ENCODE data around the gene ARHGEF11.

ARHGEF11 gene

DNA sequence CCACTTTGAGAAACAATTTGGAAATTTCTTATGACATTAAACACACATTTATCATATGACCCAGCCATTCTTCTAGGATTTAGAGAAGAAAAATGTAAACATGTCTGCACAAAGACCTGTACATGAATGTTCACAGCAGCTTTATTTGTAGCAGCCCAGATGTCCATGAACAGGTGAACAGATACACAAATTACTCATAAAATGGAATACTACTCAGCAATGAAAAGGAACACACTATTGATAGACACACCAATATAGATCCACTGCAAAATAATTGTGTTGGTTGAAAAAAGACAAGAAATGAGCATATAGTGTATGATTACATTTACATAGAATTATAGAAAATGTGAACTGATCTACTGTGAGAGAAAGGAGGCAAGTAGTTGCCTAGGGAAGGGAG is 26.1 kb downstream of the ARHGEF11 start:
- Histone ChIP-seq H4K20me1 (peaks cover 0 to 43% (median 7%) of the 10 kb centered on the region in 11 experiments; a peak in 9 of 22 replicates), H3K9me3 (replicated peaks in 1 of 11) (peaks cover 63 to 75% (median 69%) of the 10 kb centered on the region in 11 experiments), H3K4me3 (no peak overlapping the region), H3K4me1 (0 out of 20 replicates have a peak, but pooled peaks cover 0 to 5% (median 0%) of the 10 kb centered on the region in 10 experiments), H3K9ac (no peak overlapping the region), H3K27ac (no peak overlapping the region), H3K27me3 (no peaks in the 10 kb centered on the region), H3K4me2 (no peak overlapping the region), H3K36me3 (peaks cover 26 to 80% (median 49%) of the 10 kb centered on the region in 11 experiments)
- TF ChIP-seq Cebpa-rat (IDR thresholded peaks at IDR 0.05), result no peak

- peaks cover 0 to 16% (median 4%) of the 10 kb centered on the region in 11 experiments; a peak in 10 of 22 replicates for H3K9me3 ChIP-seq (replicated peaks in 1 of 11)
- H4K20me1 ChIP-seq, result peaks cover 0 to 99% (median 43%) of the 10 kb centered on the region in 11 experiments; a peak in 15 of 22 replicates
- TF ChIP-seq Cebpa-rat (IDR thresholded peaks at IDR 0.05), result no peak
Measured at GRCh38 chr1:157011845-157012244, 33.7 kb downstream of the ARHGEF11 start.

GRCh38 chr1:157008502-157008901 is 37.0 kb downstream of the ARHGEF11 start:
- no peaks in the 10 kb centered on the region for H3K27me3 ChIP-seq
- no peak overlapping the region for H3K9ac ChIP-seq
- no peak overlapping the region for H3K27ac ChIP-seq
- peaks cover 0 to 15% (median 4%) of the 10 kb centered on the region in 11 experiments; a peak in 9 of 22 replicates for H3K9me3 ChIP-seq (replicated peaks in 1 of 11)
- peaks cover 6 to 33% (median 10%) of the 10 kb centered on the region in 10 experiments; a peak in 16 of 20 replicates for H3K4me1 ChIP-seq
- H4K20me1 ChIP-seq, result peaks cover 6 to 99% (median 51%) of the 10 kb centered on the region in 11 experiments; a peak in 17 of 22 replicates
- no peak overlapping the region for H3K4me3 ChIP-seq
- peaks cover 0 to 4% (median 0%) of the 10 kb centered on the region in 11 experiments; a peak in 2 of 22 replicates for H3K36me3 ChIP-seq
- no peak for TF ChIP-seq Cebpa-rat (IDR thresholded peaks at IDR 0.05)
- 0 out of 22 replicates have a peak overlapping the region, but pooled peaks of 1 of the 11 experiments have one; percentile 5 for H3K4me2 ChIP-seq

More at GRCh38 chr1:157011845-157012244, 33.7 kb downstream of the ARHGEF11 start:
- peaks cover 0 to 15% (median 3%) of the 10 kb centered on the region in 11 experiments; a peak in 4 of 22 replicates for H3K36me3 ChIP-seq
- H3K4me1 ChIP-seq, result peaks cover 0 to 15% (median 0%) of the 10 kb centered on the region in 10 experiments; a peak in 4 of 20 replicates
- no peak overlapping the region for H3K9ac ChIP-seq
- H3K4me3 ChIP-seq, result no peak overlapping the region
- H3K4me2 ChIP-seq, result no peak overlapping the region
- no peak overlapping the region for H3K27ac ChIP-seq
- H3K27me3 ChIP-seq, result no peaks in the 10 kb centered on the region

GRCh38 chr1:157007306-157007705 is 38.2 kb downstream of the ARHGEF11 start:
- peak overlapping the region in 2 of 11 experiments; percentile 30 to 46; a peak in 4 of 22 replicates for H3K4me2 ChIP-seq
- no peak overlapping the region for H3K27ac ChIP-seq
- no peak for TF ChIP-seq Cebpa-rat (IDR thresholded peaks at IDR 0.05)
- H3K4me1 ChIP-seq, result peaks cover 6 to 33% (median 10%) of the 10 kb centered on the region in 10 experiments; a peak in 16 of 20 replicates
- H3K4me3 ChIP-seq, result no peak overlapping the region
- H3K9ac ChIP-seq, result no peak overlapping the region
- H3K27me3 ChIP-seq, result no peaks in the 10 kb centered on the region
- H3K36me3 ChIP-seq, result peaks cover 0 to 4% (median 0%) of the 10 kb centered on the region in 11 experiments; a peak in 2 of 22 replicates
- H4K20me1 ChIP-seq, result peaks cover 6 to 99% (median 55%) of the 10 kb centered on the region in 11 experiments; a peak in 18 of 22 replicates
- H3K9me3 ChIP-seq (replicated peaks in 1 of 11), result peaks cover 0 to 15% (median 4%) of the 10 kb centered on the region in 11 experiments; a peak in 9 of 22 replicates

GRCh38 chr1:157006676-157007075 is 38.9 kb downstream of the ARHGEF11 start:
- Histone ChIP-seq H3K4me3 (no peak overlapping the region), H3K9me3 (replicated peaks in 1 of 11) (peaks cover 0 to 10% (median 0%) of the 10 kb centered on the region in 11 experiments; a peak in 9 of 22 replicates), H3K4me2 (peak overlapping the region in 2 of 11 experiments; percentile 30 to 46; a peak in 3 of 22 replicates), H4K20me1 (peaks cover 6 to 99% (median 57%) of the 10 kb centered on the region in 11 experiments; a peak in 18 of 22 replicates), H3K4me1 (peaks cover 6 to 33% (median 10%) of the 10 kb centered on the region in 10 experiments; a peak in 16 of 20 replicates), H3K27ac (no peak overlapping the region), H3K9ac (no peak overlapping the region), H3K27me3 (no peaks in the 10 kb centered on the region), H3K36me3 (peaks cover 0 to 4% (median 0%) of the 10 kb centered on the region in 11 experiments; a peak in 1 of 22 replicates)
- TF ChIP-seq Cebpa-rat (IDR thresholded peaks at IDR 0.05), result no peak

- Histone ChIP-seq H3K4me3 (no peak overlapping the region), H3K9ac (no peak overlapping the region), H3K27me3 (no peaks in the 10 kb centered on the region), H3K4me1 (peaks cover 6 to 33% (median 10%) of the 10 kb centered on the region in 10 experiments; a peak in 16 of 20 replicates), H3K27ac (no peak overlapping the region), H3K4me2 (no peak overlapping the region), H4K20me1 (peaks cover 6 to 99% (median 64%) of the 10 kb centered on the region in 11 experiments; a peak in 19 of 22 replicates), H3K9me3 (replicated peaks in 1 of 11) (peaks cover 0 to 4% (median 0%) of the 10 kb centered on the region in 11 experiments; a peak in 3 of 22 replicates), H3K36me3 (peaks cover 0 to 4% (median 0%) of the 10 kb centered on the region in 11 experiments; a peak in 2 of 22 replicates)
- TF ChIP-seq Cebpa-rat (IDR thresholded peaks at IDR 0.05), result no peak
Measured at GRCh38 chr1:157005965-157006364, 39.6 kb downstream of the ARHGEF11 start.

- Histone ChIP-seq H3K27ac (no peak overlapping the region), H3K9me3 (replicated peaks in 1 of 11) (no peaks in the 10 kb centered on the region), H3K4me1 (peaks cover 7 to 33% (median 10%) of the 10 kb centered on the region in 10 experiments; a peak in 17 of 20 replicates), H3K9ac (no peak overlapping the region), H3K4me2 (peak overlapping the region; percentile 1 to 63 (median 29); a peak in 19 of 22 replicates), H3K36me3 (peaks cover 0 to 11% (median 5%) of the 10 kb centered on the region in 11 experiments; a peak in 4 of 22 replicates), H4K20me1 (peaks cover 6 to 100% (median 68%) of the 10 kb centered on the region in 11 experiments; a peak in 19 of 22 replicates), H3K27me3 (no peaks in the 10 kb centered on the region), H3K4me3 (no peak overlapping the region)
- no peak for TF ChIP-seq Cebpa-rat (IDR thresholded peaks at IDR 0.05)
Measured at GRCh38 chr1:157004806-157005205, 40.7 kb downstream of the ARHGEF11 start.

DNA sequence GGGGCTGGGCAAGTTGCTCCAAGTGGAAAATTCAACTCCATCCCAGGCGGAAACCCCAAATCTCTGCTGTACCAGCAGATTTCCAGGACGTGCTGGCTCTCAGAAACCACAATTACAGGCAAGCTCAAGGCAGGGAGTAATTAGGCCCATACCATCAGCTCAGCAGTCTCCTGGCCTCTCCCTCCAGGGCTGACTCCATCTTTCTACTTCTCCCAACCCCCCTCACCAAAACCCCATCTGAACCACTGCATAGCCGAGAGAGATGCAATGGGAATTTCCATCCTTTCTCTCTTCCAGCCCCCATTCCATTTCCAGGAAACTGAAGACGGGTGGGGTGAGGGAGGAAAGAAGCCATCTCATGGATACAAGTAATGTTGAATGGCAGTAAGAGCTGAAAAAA is 41.2 kb downstream of the ARHGEF11 start:
- Histone ChIP-seq H3K27me3 (no peaks in the 10 kb centered on the region), H3K9ac (no peak overlapping the region), H3K4me3 (no peak overlapping the region), H3K9me3 (replicated peaks in 1 of 11) (no peaks in the 10 kb centered on the region), H3K4me1 (peaks cover 7 to 35% (median 11%) of the 10 kb centered on the region in 10 experiments; a peak in 17 of 20 replicates), H3K36me3 (peaks cover 0 to 16% (median 5%) of the 10 kb centered on the region in 11 experiments; a peak in 4 of 22 replicates), H3K4me2 (peak overlapping the region in 5 of 11 experiments; percentile 43 to 63 (median 44); a peak in 8 of 22 replicates), H4K20me1 (peaks cover 6 to 100% (median 69%) of the 10 kb centered on the region in 11 experiments; a peak in 19 of 22 replicates), H3K27ac (no peak overlapping the region)
- no peak for TF ChIP-seq Cebpa-rat (IDR thresholded peaks at IDR 0.05)

DNA sequence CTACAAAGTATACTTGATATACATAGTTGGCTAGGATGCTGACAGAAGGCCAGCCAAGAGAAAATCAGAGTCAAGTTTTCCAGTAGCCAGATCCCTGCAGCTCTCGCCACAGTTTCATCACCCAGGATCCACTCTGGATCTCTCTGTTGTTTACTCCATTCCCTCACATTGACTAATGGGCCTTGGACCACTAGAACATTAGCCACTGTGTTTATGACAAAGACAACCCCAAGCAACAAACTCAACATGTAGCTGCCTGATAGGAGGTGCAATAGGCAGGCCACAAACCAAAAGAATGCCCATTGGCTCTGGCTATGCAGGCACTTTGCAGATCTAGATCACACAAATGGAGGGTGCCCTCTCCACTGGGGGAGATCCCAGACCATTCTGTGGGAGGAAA is 44.2 kb downstream of the ARHGEF11 start:
- H3K27me3 ChIP-seq, result no peaks in the 10 kb centered on the region
- H3K4me3 ChIP-seq, result no peak overlapping the region
- no peak for TF ChIP-seq Cebpa-rat (IDR thresholded peaks at IDR 0.05)
- peaks cover 12 to 99% (median 76%) of the 10 kb centered on the region in 11 experiments; a peak in 20 of 22 replicates for H4K20me1 ChIP-seq
- H3K36me3 ChIP-seq, result peaks cover 0 to 17% (median 5%) of the 10 kb centered on the region in 11 experiments; a peak in 4 of 22 replicates
- no peak overlapping the region for H3K9ac ChIP-seq
- H3K4me2 ChIP-seq, result no peak overlapping the region
- H3K9me3 ChIP-seq (replicated peaks in 1 of 11), result no peaks in the 10 kb centered on the region
- H3K27ac ChIP-seq, result no peak overlapping the region
- H3K4me1 ChIP-seq, result peaks cover 7 to 29% (median 13%) of the 10 kb centered on the region in 10 experiments; a peak in 17 of 20 replicates
